GM12891 (cell line): ENCODE results near the gene MAP3K2.

Source experiments
- DNase-seq: peaks from one replicate; pipeline ENCODE4 v3.0.0; 2011; ENCODE audit warnings: low spot score; ENCODE audit not compliant: insufficient read length
- FAIRE-seq: peaks from 2 replicates; lab custom pipeline; 2011; peaks lifted over from hg19 to GRCh38; lab: Jason Lieb, UNC
- PAX5 ChIP-seq: IDR thresholded peaks from 2 replicates; pipeline ENCODE4 v1.6.1; 2011; ENCODE audit warnings: low read length, moderate library complexity, mild to moderate bottlenecking; ENCODE audit not compliant: insufficient read depth, severe bottlenecking
- POLR2A ChIP-seq: IDR thresholded peaks from 2 replicates; pipeline ENCODE4 v1.6.1; 2011; ENCODE audit warnings: low read depth, low read length, control low read depth
- POLR2AphosphoS5 ChIP-seq: IDR thresholded peaks from 2 replicates; pipeline ENCODE4 v1.6.1; 2011; ENCODE audit warnings: low read depth, low read length, control low read depth
- POU2F2 ChIP-seq: IDR thresholded peaks from 2 replicates; pipeline ENCODE4 v1.6.1; 2011; ENCODE audit warnings: low read depth, mild to moderate bottlenecking, control low read depth, low read length, moderate library complexity
- SPI1 ChIP-seq: IDR thresholded peaks from 2 replicates; pipeline ENCODE4 v1.6.1; 2011; ENCODE audit warnings: low read depth, low read length, control low read depth
- TAF1 ChIP-seq: IDR thresholded peaks from 2 replicates; pipeline ENCODE4 v1.6.1; 2011; ENCODE audit warnings: low read depth, low read length, control low read depth

MAP3K2 gene

GRCh38 chr2:127384529-127384928 is 3.2 kb downstream of the MAP3K2 start:
- no peak for TF ChIP-seq POLR2AphosphoS5
- TF ChIP-seq PAX5: no peak
- TF ChIP-seq POLR2A: no peak
- no peak for TF ChIP-seq POU2F2
- no peak for TF ChIP-seq TAF1
- no peak for TF ChIP-seq SPI1
- DNase-seq: no peak
- FAIRE-seq: no peak

- TF ChIP-seq TAF1: no peak
- no peak for FAIRE-seq
- DNase-seq: no peak
Observed at GRCh38 chr2:127382831-127383230, 4.9 kb downstream of the MAP3K2 start.

- no peak for TF ChIP-seq POLR2AphosphoS5
- TF ChIP-seq TAF1: no peak
- TF ChIP-seq POLR2A: no peak
- TF ChIP-seq POU2F2: no peak
- TF ChIP-seq SPI1: no peak
- no peak for TF ChIP-seq PAX5
- no peak for DNase-seq
- FAIRE-seq: no peak
Observed at GRCh38 chr2:127381762-127382161, 6.0 kb downstream of the MAP3K2 start.

GRCh38 chr2:127379712-127380355 is 7.9 kb downstream of the MAP3K2 start:
- no peak for DNase-seq
- no peak for FAIRE-seq
- no peak for TF ChIP-seq SPI1
- no peak for TF ChIP-seq POU2F2
- no peak for TF ChIP-seq POLR2AphosphoS5
- no peak for TF ChIP-seq TAF1
- TF ChIP-seq POLR2A: no peak
- TF ChIP-seq PAX5: no peak

- TF ChIP-seq POLR2AphosphoS5 (no peak), TAF1 (no peak), SPI1 (no peak), POU2F2 (no peak), POLR2A (no peak), PAX5 (no peak)
- no peak for FAIRE-seq
- no peak for DNase-seq
Observed at GRCh38 chr2:127378720-127379119, 9.1 kb downstream of the MAP3K2 start.

GRCh38 chr2:127377262-127377661 is 10.5 kb downstream of the MAP3K2 start:
- FAIRE-seq (no peak), DNase-seq (no peak)
- TF ChIP-seq TAF1 (no peak), PAX5 (no peak), POU2F2 (no peak), SPI1 (no peak), POLR2AphosphoS5 (no peak), POLR2A (no peak)

GRCh38 chr2:127376257-127376656 is 11.5 kb downstream of the MAP3K2 start:
- TF ChIP-seq TAF1 (no peak), SPI1 (no peak), POLR2A (no peak), POU2F2 (no peak), POLR2AphosphoS5 (no peak), PAX5 (no peak)
- FAIRE-seq: no peak

GRCh38 chr2:127373362-127374083 is 14.3 kb downstream of the MAP3K2 start:
- FAIRE-seq (no peak), DNase-seq (no peak)
- no peak for TF ChIP-seq POLR2A
- TF ChIP-seq TAF1: no peak
- no peak for TF ChIP-seq POLR2AphosphoS5
- TF ChIP-seq POU2F2: no peak
- TF ChIP-seq SPI1: no peak
- TF ChIP-seq PAX5: no peak

More at GRCh38 chr2:127376257-127376656, 11.5 kb downstream of the MAP3K2 start:
- no peak for DNase-seq

GRCh38 chr2:127371037-127371436 is 16.7 kb downstream of the MAP3K2 start:
- TF ChIP-seq POLR2A (no peak), PAX5 (no peak), SPI1 (no peak), POU2F2 (no peak), TAF1 (no peak), POLR2AphosphoS5 (no peak)
- FAIRE-seq (no peak), DNase-seq (no peak)

- FAIRE-seq (no peak), DNase-seq (no peak)
- TF ChIP-seq SPI1 (no peak), PAX5 (no peak), TAF1 (no peak), POLR2AphosphoS5 (no peak), POLR2A (no peak), POU2F2 (no peak)
Observed at GRCh38 chr2:127370010-127370409, 17.8 kb downstream of the MAP3K2 start.
